Amniotic stem cell (primary cell): ENCODE measurements around the gene MFSD1.
A peak's percentile ranks its signal among the peaks of the same experiment; 100 is the strongest.

Experiments used
- DNase-seq: peaks from one replicate; lab custom pipeline; 2025; lab: John Stamatoyannopoulos, UW

Gene MFSD1, protein sequence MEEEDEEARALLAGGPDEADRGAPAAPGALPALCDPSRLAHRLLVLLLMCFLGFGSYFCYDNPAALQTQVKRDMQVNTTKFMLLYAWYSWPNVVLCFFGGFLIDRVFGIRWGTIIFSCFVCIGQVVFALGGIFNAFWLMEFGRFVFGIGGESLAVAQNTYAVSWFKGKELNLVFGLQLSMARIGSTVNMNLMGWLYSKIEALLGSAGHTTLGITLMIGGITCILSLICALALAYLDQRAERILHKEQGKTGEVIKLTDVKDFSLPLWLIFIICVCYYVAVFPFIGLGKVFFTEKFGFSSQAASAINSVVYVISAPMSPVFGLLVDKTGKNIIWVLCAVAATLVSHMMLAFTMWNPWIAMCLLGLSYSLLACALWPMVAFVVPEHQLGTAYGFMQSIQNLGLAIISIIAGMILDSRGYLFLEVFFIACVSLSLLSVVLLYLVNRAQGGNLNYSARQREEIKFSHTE

DNA sequence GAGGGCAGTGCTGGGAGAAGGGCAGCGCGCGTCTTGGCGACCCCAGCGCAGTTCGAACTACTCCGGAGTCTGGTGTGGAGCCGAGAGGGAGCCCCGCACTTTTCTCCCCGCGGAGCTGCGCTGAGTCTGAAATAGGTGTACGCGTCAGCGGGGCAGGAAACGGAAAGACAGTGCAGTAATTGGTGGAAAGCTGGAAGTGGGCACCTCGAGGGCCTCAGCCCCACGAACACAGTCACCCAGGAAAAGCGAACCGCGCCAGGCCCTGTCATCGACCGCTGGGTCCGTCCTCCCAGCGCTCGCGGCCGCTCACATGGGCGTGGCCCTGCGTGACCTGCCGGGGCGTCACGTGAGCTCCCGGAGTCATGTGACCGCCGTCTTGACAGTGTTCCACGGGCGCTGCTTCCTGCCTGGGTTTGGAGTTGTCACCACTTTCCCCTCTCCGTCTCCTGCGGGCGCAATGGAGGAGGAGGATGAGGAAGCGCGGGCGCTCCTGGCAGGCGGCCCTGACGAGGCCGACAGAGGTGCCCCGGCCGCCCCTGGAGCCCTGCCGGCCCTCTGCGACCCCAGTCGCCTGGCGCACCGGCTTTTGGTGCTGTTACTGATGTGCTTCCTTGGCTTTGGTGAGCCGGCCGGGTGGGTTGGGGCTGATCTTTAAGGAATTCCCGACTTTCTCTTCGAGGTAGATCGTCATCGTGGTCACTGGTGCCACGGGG is at the start of gene MFSD1:
Gene MFSD1 (plus strand): TSS at position 359 of the 713 bp plus-strand sequence. CDS start 99 bp downstream, at position 458.
- peak; percentile 75 for DNase-seq

DNA sequence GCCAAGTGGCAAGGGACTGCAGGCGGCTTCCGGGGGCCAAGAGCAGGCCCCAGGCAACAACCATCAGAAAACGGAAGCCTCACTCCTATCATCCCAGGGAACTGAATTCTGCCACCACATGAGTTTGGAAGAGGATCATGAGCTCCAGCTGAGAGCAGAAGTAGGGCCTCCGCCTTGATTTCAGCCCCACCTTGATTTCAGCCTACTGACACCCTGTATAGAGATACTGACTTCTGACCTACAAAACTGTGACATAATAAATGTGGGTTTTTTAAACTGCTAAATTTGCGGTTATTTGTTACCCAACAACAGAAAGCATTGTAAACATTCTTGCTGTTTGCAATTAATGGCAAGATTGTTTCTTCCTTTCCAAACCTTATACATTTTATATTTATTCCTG is 48.0 kb upstream of the MFSD1 start:
- no peak for DNase-seq

DNA sequence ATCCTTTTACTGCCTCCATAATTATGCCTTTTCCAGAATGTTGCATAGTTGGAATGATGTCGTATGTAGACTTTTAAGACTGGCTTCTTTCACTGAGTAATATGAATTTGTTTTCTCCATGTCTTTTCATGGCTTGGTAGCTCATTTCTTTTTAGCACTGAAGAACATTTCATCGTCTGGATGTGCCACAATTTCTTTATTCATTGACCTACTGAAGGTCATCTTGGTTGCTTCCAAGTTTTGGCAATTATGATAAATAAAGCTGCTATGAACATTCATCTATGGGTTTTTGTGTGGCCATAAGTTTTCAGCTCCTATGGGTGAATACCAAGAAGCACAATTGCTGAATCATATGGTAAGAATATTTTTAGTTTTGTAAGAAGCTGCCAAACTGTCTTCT is 46.4 kb upstream of the MFSD1 start:
- no peak for DNase-seq

DNA sequence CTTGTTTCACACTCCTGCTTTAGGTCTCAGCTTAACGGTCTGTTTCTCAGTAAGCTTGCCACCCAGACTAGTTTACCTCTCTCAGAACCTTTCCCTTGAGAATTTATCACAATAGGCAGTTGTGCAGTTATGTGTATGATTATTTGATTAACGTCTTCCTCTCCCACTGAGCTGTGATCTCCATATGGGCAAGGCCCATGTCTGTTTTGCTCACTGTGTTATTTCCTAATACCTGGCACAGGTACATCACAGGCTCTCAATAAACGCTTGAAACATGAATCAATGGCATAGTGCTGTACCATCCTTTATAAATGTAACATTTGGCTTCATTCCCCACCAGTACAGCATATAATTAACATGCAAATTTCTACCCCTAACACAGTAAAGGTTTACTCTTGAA is 40.5 kb upstream of the MFSD1 start:
- no peak for DNase-seq

DNA sequence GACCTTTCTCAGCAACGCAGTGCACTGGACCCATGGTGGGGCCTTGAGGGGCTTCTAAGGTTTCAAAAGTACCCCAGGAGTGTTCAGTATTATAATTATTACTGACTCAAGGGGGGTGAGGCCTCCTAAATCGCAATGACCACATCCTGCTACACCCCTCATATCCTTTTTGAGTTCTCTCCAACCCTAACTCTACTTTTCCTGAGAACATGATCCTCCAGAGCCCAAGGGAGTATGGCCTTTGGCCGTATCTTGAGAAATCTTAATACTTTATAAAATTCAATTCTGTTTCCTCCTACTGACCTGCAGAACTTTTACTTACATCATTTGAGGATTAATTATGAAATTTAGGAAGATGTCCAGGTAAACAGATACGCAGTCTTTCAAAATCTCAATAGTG is 39.2 kb upstream of the MFSD1 start:
- no peak for DNase-seq

DNA sequence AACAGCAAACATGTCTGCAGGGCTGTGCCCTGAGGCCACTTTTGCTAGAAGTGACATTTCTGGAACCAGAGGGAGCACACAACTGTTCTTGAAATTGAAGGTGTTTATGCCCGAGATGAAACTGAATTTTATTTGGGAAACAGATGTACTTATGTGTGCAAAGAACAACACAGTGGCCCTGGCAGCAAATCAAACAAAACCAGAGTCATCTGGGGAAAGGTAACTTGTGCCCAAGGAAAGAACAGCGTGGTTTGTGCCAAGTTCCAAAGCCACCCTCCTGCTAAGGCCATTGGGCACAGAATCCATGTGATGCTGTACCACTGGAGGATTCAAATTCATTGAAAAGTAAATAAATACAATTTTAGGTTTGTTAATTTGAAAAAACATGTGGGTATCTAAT is 38.4 kb upstream of the MFSD1 start:
- DNase-seq = no peak

DNA sequence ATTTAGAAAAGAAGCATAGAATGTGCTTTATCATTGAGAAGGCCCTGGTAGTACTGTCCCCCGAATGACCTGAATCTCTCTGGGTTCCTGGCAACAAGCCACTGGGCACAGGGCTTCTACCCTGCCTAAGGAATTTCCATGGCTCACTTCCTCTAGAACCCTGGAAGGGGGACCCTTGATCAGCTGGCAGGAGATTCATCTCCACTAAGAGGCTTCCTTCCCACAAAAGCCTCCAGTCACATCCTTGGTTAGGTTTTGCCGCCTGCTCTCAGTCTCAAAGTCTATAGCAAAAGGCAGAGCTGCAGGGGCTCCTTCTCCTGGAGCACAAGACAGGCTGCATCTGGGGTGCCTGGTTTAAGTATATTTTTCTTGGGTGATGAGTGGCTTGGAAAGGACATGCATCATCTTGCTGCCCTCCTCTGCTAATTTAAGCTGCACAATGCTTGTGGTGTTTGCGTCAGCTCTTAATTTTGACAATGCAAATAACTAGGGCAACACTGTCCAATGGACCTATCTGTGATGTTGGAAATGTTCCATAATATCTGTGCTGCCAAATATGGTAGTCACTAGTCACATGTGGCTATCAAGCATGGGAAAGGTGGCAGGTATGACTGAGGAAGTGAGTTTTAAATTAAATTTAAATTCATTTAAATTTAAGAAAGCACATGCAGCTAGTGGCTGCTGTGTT is 36.2 kb upstream of the MFSD1 start:
- no peak for DNase-seq

DNA sequence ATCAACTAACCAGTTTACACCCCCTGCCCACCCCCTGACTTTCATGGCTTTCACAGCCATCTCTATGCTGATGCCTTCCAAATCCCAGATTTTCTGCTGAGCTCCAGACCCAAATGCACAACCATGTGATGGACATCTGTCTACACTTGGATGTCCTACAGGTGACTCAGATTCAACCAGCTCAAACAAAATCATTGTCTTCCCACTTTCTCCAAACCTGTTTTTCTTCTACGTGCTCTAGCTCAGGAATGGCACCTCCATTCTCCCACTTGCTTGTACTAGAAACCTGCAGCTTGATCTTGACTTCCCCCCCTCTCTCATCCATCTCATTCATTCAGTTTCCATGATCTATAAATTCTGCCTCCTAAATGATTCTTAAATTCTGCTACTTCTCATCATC is 35.5 kb upstream of the MFSD1 start:
- DNase-seq = no peak

DNA sequence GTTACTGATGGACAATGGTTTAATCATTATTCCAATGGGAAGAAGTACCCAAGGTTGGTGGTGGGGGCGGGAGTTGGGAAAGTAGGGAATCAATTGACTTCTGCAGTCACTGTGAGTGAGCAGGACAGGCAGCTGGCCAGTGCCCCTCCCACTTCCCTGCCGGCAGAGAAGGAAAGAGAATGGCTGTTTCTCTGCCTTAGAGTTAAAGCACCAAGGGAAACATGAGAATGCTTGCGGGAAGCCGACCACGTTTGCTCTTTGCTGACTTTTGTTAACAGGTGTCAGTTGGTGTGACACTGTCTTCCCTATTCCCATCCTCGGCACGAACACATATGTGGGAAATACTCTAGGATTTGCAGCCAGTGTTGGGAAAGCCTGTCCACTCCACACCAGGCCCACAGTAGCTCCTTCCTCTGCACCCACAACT is 33.5 kb upstream of the MFSD1 start:
- no peak for DNase-seq

DNA sequence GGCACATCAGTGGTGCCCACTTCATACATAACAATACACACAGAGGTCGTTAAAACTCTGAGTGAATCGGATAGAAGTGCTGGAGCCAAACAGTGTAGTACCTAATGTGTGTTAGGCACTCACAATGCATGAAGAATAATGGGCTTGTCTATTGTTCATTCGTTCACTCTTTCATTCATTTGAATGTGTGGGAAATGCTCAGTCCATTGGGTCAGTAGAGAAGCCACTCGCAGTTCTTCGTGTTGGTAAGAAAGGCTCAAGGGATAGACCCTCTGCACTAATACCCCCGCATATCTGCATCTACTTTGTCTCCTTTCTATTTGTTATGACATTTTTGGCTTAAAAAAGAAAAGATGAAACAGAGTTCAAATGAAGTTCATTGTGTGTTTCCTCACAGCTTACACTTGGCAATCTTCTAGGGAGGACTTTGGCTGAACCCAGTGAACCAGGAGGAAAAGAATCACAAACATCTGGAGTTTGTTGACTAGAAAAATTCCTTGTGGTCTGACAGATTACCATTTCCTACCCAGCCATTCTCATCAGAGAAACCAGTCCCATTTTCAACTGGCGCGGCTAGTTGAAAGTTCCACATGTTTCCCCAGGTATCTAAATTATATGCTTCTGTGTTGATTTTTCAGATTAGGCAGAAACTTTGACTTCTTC is 32.8 kb upstream of the MFSD1 start:
- peak; percentile 84 for DNase-seq

DNA sequence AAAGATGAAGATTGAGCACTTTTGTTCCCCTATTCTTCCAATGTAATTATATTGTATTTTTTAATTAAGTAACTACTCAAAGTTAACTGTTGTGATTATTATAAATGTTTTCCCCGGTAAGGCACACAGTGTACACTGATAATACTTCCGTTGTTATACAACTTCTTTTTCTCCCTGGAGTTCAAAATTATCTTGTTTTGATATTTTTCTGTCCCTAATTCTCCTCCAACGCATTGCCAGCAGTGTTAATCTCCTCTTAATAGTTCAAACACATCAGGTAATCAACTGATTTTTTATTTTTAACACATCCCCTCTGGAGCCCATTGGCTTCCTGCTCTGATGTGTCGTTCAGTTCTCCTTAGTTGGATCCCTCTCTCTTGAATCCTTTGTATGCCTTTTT is 32.3 kb upstream of the MFSD1 start:
- DNase-seq = no peak

DNA sequence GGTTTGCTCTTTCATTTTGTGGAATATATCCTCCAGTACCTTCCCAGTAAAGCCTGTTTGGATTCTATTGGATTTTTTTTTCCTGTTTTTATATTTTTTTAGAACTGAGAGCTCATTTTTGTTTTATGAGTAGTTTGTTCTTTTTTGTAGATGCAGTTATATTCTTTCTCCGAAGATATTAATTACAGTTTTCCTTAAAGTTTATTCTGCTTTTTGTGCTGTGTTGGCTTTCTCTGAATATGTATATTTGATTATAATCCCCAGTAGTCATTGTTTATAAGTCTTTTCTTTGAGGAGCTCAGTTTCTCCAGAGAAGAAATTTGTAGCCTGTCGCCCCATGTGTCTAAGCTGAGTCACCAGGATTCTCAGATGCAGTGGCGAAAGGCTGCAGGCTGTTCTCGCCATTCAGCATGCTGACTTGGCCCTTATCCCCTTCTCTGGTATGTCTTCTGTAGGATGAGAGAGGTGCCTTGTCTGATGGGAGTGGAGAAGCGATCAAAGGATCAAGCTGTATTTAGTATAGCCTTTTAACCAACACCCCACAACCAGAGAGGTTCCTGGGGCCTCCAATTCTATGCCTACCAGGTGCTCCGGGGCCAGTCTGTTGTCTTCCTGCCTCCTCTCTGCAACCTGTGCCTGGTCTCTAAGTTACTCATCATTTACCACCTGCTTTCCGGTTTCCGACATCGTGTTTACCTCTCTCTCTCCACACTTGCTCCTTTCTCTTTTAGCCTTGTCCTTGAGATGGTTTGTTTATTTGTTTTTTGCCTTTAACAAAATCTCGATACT is 31.7 kb upstream of the MFSD1 start:
- DNase-seq = no peak

DNA sequence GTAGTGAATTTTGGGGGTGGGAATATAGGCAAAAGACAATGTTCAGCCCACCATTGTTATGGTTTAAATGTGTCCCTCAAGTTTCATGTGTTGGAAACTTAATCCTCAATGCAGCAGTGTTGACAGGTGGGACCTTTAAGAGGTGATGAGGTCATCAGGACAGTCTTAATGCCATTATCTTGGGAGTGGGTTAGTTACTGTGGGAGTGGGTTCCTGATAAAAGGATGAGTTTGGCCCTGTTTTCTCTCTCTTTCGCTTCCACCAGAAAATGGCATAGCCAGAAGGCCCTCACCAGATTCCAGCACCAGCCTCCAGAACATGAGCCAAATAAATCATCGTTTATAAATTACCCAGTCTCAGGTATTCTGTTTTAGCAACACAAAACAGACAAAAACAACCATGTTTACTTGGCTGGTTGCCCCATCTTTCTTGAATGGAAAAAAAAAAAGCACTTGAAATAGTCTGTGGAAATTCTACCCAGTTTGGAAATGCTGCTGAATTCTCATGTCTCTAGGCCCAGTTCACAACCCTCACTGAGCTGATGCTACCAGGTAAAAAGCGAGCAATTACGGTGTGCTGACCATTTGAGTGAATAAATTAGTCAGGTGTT is 31.0 kb upstream of the MFSD1 start:
- DNase-seq = no peak

DNA sequence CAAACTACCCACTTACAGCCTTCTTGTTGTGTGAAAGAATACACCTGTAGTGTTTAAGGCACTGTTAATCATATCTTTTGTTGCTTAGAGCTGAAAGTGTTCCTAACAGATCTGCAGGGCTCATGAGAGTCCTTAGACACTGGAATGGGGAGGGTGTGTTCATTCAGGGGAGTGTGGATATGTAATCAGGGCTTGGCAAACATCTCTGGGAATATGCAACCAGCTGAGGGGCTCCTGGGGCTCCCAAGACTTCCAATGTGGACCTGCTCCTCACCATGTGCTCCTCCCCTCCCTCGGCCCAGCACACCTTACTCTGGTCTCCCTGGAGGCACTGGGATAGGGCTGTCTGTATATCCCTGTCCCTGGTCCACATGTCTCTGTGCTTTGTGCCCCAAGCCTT is 30.3 kb upstream of the MFSD1 start:
- DNase-seq = no peak

DNA sequence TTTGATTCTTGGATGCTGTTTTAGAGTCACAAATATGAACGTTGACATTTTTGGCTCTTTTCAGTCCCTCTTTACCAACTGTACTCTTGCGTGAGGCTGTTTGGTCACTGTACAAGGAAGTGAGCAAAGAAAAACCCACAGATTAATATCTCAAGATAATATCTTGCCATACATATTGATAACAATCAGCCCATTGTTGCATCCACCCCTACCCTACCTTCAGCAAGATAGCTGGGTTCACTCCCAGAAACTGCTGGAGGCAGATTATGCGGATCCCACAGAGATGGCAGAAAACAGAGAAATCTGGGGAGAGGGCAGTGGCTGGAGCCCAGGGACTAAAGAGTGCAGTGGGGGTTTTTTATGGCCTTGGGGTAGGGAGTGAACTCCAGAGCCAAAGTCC is 29.9 kb upstream of the MFSD1 start:
- DNase-seq = no peak

DNA sequence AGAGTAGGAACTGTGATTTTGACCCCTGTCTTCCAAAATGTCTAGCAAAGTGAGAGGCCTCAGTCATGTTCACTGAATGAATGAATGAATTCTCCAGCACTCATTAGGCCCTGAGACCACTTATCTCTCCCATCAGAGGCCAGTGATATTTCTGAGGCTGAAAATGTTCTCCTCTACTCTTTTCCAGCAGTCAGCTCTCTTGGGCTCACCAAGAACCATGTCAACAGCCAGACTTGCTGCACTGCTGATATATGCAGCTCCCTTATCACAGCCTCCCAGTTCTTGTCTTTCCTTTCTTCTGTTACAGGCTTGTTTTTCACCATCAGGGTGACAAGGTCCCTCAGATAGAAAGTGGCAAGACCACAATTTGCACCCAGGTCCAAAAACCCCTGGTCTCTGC is 28.7 kb upstream of the MFSD1 start:
- DNase-seq = no peak

DNA sequence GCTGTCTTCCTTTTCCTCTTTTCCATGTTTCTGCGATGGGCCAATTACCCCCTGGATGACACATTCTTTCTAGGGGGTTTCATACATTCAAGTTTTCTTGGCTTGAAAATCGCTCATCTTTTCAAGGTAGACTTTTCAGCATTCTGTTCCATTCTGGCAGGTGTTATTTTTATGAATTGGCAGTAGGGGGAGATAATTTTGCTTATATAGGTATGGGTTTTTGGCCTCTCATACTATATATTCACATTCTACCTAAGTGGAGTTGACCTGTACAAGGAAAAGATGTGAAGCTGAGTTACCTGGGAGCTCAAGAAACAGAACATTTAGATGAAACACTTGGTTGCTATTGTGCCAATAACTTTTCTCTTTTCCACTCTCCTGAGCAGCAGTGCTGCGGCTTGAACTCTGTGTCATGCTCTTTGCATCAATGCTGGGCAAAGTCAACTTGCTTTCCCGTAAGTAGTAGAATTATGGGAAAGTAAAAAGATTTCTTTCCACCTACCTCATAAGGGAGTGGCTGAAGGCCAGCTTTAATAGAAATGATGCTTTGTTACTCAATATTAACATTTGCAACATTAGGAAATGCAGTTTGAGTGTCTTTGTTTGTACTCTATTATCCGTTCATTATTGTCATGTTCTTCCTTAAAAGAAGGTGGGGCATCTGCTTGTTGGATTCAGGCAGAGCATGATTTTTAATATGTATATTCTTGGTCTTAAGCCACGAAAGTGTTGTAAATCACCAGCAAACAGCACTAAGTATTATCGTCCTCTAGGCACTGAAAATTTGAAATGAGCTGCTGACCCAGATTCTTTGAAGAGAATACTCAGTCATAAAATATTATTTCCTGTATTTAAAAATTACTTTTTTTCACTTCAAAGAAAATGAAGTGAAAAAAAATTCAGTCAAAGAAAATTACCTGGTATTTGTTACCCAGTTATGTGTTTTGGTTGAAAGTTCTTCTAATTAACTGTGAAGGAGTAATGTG is 27.7 kb upstream of the MFSD1 start:
- DNase-seq = no peak

DNA sequence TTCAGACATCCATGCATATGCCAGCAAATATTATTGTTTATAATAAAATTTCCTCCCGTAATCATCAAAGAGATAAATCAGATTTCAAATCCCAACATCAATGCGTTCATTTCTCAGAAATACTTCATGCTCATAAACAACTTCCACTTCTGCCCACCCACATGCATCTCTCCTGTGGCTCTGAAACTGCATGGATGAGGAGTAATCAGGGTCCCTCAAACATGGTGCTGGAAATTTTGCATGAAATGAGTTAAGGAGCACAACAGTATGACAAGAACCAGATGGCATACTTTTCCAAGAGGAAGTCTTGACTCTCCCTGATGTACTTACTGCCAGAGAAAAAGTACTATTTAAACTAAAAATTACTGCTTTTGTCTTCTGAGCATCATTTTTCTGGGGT is 26.9 kb upstream of the MFSD1 start:
- no peak for DNase-seq

DNA sequence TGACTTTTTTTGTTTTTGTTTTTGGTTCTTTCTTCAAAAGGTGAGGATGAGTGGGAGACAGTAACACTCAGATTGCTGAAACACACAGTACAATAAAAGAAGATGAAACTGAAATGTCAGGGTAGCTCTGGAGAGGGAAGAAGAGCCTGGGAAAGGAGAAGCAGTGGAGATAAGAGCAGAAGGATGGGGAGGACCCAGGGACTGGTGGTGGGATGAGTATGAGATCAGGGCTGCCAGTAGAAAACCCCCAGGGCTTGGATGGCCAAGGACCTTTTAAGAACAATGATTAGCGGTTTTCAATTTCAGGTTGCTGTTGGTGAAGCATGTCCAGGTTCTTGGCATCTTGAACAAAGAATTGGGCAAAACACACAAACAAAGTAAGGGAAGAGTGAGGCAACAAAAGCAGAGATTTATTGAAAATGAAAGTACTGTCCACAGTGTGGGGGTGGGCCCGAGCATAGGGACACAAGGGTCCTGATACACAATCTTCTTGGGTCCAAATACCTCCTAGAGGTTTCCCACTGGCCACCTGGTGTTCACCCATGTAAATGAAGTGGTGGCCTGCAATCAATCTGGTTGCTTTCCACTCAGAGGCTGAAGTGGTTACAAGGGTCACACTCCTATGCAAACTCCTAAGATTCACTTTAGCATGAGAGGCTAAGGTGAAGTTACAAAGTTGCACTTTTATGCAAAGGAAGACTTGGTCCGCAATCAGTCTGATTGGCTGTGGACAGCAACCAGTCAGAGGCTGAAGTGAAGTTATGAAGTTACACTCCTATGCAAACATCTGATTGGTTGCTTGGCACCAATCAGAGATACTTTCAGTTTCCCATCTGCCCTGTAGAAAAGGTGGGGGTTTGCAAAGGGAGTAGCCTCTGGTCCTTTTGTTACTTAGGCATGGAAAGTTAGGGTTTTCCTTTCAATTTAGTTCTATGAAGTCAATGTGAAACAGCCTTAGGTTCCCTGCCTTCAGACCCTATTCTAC is 26.1 kb upstream of the MFSD1 start:
- DNase-seq = no peak
